NOMO-1 treated with dmso at 0.1 percent for 144 hours (cell line): ENCODE measurements around the gene FN3K.
"Not testable (repeated sequence)": the region's sequence is repeated elsewhere in the genome, so short reads cannot be mapped to it uniquely, and the experiment has no call there.

ENCODE experiments used
- DNase-seq: peaks from one replicate; lab custom pipeline; 2025; ENCODE audit not compliant: unreplicated experiment; lab: John Stamatoyannopoulos, UW

FN3K gene

GRCh38 chr17:82736511-82737185 lies 1.2 kb downstream of the FN3K start:
- no peak for DNase-seq

- no peak for DNase-seq
These were observed 2.8 kb downstream of the FN3K start for GRCh38 chr17:82737967-82738877.

GRCh38 chr17:82740906-82741759 lies 5.7 kb downstream of the FN3K start:
- no peak for DNase-seq

GRCh38 chr17:82743344-82744219 lies 8.2 kb downstream of the FN3K start:
- no peak for DNase-seq

- DNase-seq = not testable (repeated sequence)
These were observed 9.3 kb downstream of the FN3K start for GRCh38 chr17:82744736-82745135.

- no peak for DNase-seq
These were observed 10.1 kb downstream of the FN3K start for GRCh38 chr17:82745524-82745923.

GRCh38 chr17:82748756-82749155 lies 13.3 kb downstream of the FN3K start:
- no peak for DNase-seq

- no peak for DNase-seq
These were observed 15.0 kb downstream of the FN3K start for GRCh38 chr17:82750241-82750908.

- DNase-seq = no peak
These were observed 15.8 kb downstream of the FN3K start for GRCh38 chr17:82751171-82751570.

GRCh38 chr17:82751571-82752370 lies 16.4 kb downstream of the FN3K start, which contains the start of gene TBCD:
Gene TBCD, plus strand, starts transcription at chr17:82752065. Its CDS starts 129 bp downstream, at chr17:82752194.
- DNase-seq = peak; percentile 82

GRCh38 chr17:82752371-82753200 lies 17.2 kb downstream of the FN3K start:
- peak; percentile 6 for DNase-seq

GRCh38 chr17:82753201-82753464 lies 17.7 kb downstream of the FN3K start:
- no peak for DNase-seq

- peak; percentile 3 for DNase-seq
These were observed 19.1 kb downstream of the FN3K start for GRCh38 chr17:82754297-82755208.

GRCh38 chr17:82756166-82756565 lies 20.8 kb downstream of the FN3K start:
- DNase-seq = no peak

- no peak for DNase-seq
These were observed 30.0 kb downstream of the FN3K start for GRCh38 chr17:82765371-82765770.

GRCh38 chr17:82767041-82767754 lies 31.8 kb downstream of the FN3K start:
- DNase-seq = peak; percentile 1

- DNase-seq = no peak
These were observed 33.6 kb downstream of the FN3K start for GRCh38 chr17:82769041-82769440.
